HG03565 (cell line): ENCODE measurements around the gene SUV39H1.

ENCODE experiments used
- ATAC-seq: cut with Tn5 transposase; IDR thresholded peaks from one replicate; pipeline ENCODE4 v1.9.1; 2021; ENCODE audit warnings: mild to moderate bottlenecking, moderate library complexity; ENCODE audit not compliant: unreplicated experiment

The SUV39H1 gene

DNA sequence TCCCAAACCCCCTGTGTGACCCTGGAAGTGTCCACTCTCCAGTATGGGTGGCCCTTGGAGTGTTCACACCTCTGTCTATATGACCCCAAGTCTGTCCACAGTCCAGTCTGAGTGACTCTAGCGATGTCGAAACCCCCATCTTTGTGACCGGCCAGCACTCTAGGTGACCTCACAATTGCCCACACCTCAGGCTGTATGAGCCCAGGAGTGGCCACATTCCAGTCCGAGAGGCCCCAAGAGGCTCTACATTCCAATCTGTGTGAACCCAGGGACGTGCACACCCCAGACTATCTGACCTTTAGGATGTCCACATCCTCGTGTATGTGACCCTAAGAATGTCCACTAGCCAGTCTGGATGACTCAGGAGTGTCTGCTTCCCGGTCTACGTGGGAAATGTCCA is 57.7 kb downstream of the SUV39H1 start:
- ATAC-seq, result no peak
